Activated CD4-positive, alpha-beta memory T cell treated with anti-CD3 and anti-CD28 coated beads for 36 hours (primary cell): ENCODE results near the gene EFCAB14. TPM values are rescaled to one million over a fixed set of nuclear protein-coding genes. Genes with fewer than 3 reads are reported as not detected.
"Not testable (repeated sequence)": the region's sequence is repeated elsewhere in the genome, so short reads cannot be mapped to it uniquely, and the experiment has no call there.

Source experiments
- CTCF ChIA-PET: fragments of 350-600 bp; sonication (Branson Sonifier 250); formaldehyde crosslinking; loops from one replicate; lab custom pipeline; 2021; ENCODE audit warnings: antibody characterized with exemption, inconsistent platforms; lab: Charles Lee
- POLR2A ChIA-PET: fragments of 350-600 bp; sonication (Branson Sonifier 250); formaldehyde crosslinking; loops from one replicate; lab custom pipeline; 2021; ENCODE audit warnings: antibody characterized with exemption; lab: Charles Lee
- DNase-seq: peaks from one replicate; pipeline ENCODE4 v3.0.0-alpha.2; 2020
- H3K27ac Mint-ChIP-seq: one replicate; pipeline ENCODE4 v1.8.0; 2021; ENCODE audit warnings: mixed read lengths
- H3K27me3 Mint-ChIP-seq: one replicate; pipeline ENCODE4 v1.8.0; 2021; ENCODE audit warnings: mixed read lengths
- H3K36me3 Mint-ChIP-seq: one replicate; pipeline ENCODE4 v1.8.0; 2021; ENCODE audit warnings: mixed read lengths
- H3K4me1 Mint-ChIP-seq: one replicate; pipeline ENCODE4 v1.8.0; 2021; ENCODE audit warnings: low read depth, mixed read lengths
- H3K4me3 Mint-ChIP-seq: one replicate; pipeline ENCODE4 v1.8.0; 2021; ENCODE audit warnings: mild to moderate bottlenecking, mixed read lengths
- H3K9me3 Mint-ChIP-seq: one replicate; pipeline ENCODE4 v1.8.0; 2021; ENCODE audit warnings: mixed read lengths
- intact Hi-C: fragments of 100-400 bp; cut with micrococcal nuclease; formaldehyde crosslinking; loops from one replicate; pipeline ENCODE4 v1.15.1; 2023
- total RNA-seq, 2 experiments: library from RNA; stranded (reverse); gene quantifications; one replicate each; pipeline ENCODE4 v1.2.3, GENCODE V29; 2021

EFCAB14 gene
- total RNA-seq, 2 experiments from 2014 or later = 47.1 to 48.0 TPM

DNA sequence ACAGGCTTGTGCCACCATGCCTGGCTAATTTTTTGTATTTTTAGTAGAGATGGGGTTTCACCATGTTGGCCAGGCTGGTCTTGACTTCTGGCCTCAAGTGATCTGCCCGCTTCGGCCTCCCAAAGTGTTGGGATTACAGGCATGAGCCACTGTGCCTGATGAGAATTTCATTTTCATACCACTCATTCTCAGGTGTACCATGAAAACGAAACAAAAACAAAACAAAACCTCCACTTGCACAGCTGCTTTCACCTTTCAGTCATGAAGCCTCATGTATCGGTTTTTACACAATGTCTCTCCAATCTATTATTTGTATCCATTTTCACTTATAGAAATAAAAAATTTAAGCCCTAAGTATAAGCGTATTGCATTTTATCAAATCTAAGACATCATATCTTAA is 58.8 kb downstream of the EFCAB14 start:
- peaks cover 35% of the 10 kb centered on the region for H3K36me3 Mint-ChIP-seq

DNA sequence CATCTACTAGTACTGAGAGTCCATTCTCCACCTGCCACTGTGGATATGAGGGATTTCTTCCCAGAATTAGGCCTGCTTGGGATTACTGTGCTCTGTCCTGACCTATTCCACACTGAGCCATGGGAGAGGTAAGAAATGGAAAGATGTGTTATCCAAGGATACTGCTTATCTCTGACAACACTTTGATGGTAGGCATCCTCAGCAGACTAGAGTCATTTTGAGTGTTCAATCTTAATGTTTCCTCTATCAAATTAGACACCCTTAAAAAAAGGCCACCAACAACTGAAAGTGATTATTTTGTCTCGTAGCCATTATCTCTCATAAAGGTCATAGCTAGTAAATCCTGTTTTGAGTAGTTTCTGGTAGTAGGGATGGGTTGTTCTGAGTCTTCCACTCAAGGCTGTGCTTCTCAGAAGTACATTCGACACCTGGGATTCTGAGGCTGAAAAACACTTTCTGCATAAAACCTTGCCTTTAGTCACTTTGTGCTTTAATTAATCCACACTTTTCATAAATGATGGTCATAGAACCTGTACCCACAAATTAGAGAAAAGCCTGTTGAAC is 59.5 kb downstream of the EFCAB14 start:
- no peak overlapping the region for H3K4me3 Mint-ChIP-seq
- intact Hi-C loops = no loop called here
- no peaks in the 10 kb centered on the region for H3K27me3 Mint-ChIP-seq
- no peak for DNase-seq
- peaks cover 38% of the 10 kb centered on the region for H3K36me3 Mint-ChIP-seq
- ChIA-PET CTCF (interaction anchor here (1.2 kb wide), 1 partner anchor 16 kb away, joined by 4 read pairs; no protein-coding TSS in a partner anchor), POLR2A (no interaction called here)
- H3K9me3 Mint-ChIP-seq = peaks cover 2% of the 10 kb centered on the region
- peaks cover 23% of the 10 kb centered on the region for H3K4me1 Mint-ChIP-seq
- H3K27ac Mint-ChIP-seq = peak overlapping the region; percentile 28

More for the DNA sequence above, 58.8 kb downstream of the EFCAB14 start:
- H3K27ac Mint-ChIP-seq = peak overlapping the region; percentile 28
- DNase-seq, intact Hi-C loops, H3K4me3 Mint-ChIP-seq, H3K27me3 Mint-ChIP-seq, POLR2A ChIA-PET, H3K9me3 Mint-ChIP-seq: not testable (repeated sequence)
- peaks cover 23% of the 10 kb centered on the region for H3K4me1 Mint-ChIP-seq
- CTCF ChIA-PET = interaction anchor here (0.7 to 1.2 kb wide), 4 partner anchors 15 to 126 kb away, joined by 3 to 7 read pairs (median 4); no protein-coding TSS in a partner anchor

DNA sequence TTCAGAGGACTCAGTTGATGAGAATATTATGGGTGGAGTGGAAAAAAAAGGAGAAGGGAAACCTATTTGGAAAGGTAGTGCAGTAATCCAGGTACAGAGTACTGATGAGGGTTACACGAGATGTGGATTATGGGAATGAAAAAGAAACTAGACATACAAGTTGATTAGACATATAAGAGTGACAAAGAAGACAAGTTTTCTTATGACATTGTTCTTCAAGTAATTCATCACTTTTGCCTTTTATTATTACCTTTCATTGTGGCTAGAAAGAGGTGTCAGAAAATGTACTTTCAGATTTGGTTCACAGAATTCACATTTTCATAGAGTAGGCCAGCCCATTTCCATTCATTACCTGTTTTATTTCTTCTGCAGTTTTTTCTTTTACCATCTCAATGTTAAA is 61.1 kb downstream of the EFCAB14 start:
- ChIA-PET CTCF (no interaction called here), POLR2A (interaction anchor here (1.2 kb wide), 1 partner anchor 9 kb away, joined by 4 read pairs; no protein-coding TSS in a partner anchor)
- Mint-ChIP-seq H3K4me1 (peaks cover 34% of the 10 kb centered on the region), H3K36me3 (peaks cover 37% of the 10 kb centered on the region), H3K9me3 (peaks cover 2% of the 10 kb centered on the region), H3K27me3 (no peaks in the 10 kb centered on the region), H3K4me3 (no peak overlapping the region), H3K27ac (no peak overlapping the region)
- intact Hi-C loops = no loop called here
- no peak for DNase-seq

DNA sequence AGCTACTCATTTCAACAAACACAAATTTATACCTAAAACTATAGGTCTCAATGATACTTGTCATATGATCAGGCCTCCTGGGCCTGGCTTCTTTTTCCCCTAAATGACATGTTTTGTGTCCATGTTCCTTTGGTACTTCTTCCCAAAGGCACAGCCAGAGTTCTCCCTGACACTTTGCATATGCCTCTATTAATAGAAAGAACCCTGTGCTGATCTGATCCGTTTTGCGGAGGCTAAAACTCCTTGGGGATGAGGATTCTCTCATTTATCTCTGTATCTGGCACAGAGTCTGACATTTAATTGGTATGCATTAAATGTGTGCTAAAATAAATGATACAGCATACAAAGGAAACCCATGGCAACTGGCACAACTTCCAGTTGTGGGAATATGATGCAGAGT is 62.3 kb downstream of the EFCAB14 start:
- Mint-ChIP-seq H3K9me3 (peaks cover 3% of the 10 kb centered on the region), H3K4me1 (peaks cover 35% of the 10 kb centered on the region), H3K36me3 (peaks cover 45% of the 10 kb centered on the region), H3K27ac (no peak overlapping the region), H3K27me3 (no peaks in the 10 kb centered on the region), H3K4me3 (no peak overlapping the region)
- no peak for DNase-seq
- ChIA-PET POLR2A (interaction anchor here (1.2 kb wide), 1 partner anchor 11 kb away, joined by 4 read pairs; no protein-coding TSS in a partner anchor), CTCF (no interaction called here)
- intact Hi-C loops = no loop called here

DNA sequence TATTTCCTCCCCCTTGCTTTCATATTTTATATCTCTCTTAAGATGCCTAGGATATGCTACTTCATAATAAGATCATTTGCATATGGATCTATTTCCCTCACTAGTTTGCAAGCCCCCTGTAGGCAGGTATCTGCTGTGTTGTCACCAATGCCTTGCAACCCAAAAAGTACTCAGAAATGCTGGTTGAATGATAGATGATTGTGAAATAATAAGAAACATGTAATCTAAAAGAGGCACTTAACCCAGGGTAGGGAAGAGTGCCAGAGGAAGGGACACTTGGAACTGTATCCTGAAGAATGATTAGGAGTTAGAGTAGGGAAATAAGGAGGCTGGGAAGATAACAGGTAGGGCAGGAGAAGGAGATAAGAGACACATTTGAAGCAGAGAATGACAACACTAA is 63.1 kb downstream of the EFCAB14 start:
- DNase-seq = no peak
- POLR2A ChIA-PET = no interaction called here

DNA sequence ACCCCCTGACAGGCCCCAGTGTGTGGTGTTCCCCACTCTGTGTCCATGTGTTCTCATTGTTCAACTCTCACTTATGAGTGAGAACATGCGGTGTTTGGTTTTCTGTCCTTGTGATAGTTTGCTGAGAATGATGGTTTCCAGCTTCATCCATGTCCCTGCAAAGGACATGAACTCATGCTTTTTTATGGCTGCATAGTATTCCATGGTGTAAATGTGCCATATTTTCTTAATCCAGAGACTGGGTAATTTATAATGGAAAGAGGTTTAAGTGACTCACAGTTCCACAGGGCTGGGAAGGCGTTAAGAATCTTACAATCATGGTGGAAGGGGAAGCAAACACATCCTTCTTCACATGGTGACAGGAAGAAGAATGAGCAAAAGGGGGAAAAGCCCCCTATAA is 64.2 kb downstream of the EFCAB14 start:
- POLR2A ChIA-PET, H3K27me3 Mint-ChIP-seq, H3K4me3 Mint-ChIP-seq, intact Hi-C loops, H3K27ac Mint-ChIP-seq, CTCF ChIA-PET, H3K9me3 Mint-ChIP-seq, DNase-seq: not testable (repeated sequence)
- H3K36me3 Mint-ChIP-seq = peaks cover 56% of the 10 kb centered on the region
- H3K4me1 Mint-ChIP-seq = peaks cover 24% of the 10 kb centered on the region

More for the DNA sequence above, 63.1 kb downstream of the EFCAB14 start:
- Mint-ChIP-seq H3K4me1 (peaks cover 35% of the 10 kb centered on the region), H3K4me3 (no peak overlapping the region), H3K36me3 (peaks cover 45% of the 10 kb centered on the region), H3K9me3 (peaks cover 3% of the 10 kb centered on the region), H3K27me3 (no peaks in the 10 kb centered on the region), H3K27ac (no peak overlapping the region)
- CTCF ChIA-PET = no interaction called here
- intact Hi-C loops = no loop called here

DNA sequence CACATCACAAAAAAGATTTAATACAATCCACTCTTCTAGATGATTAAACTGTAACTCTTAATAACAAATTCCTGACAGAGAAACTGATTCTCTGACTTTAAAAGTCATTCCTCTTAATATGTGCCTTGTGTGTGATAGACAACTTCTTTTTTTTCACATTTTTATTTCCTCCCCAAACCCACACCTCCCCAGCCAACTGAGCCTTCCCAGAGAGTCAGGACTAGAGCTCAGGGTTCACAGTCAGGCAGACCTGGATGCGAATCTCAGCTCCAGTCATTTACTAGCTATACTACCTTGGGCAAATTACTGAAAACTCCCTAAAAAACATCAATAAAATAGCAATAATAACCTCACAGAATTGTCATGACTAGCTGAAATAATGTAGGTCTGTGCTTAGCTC is 64.9 kb downstream of the EFCAB14 start:
- Mint-ChIP-seq H3K36me3 (peaks cover 63% of the 10 kb centered on the region), H3K4me1 (peaks cover 18% of the 10 kb centered on the region), H3K27ac (no peak overlapping the region), H3K4me3 (no peak overlapping the region), H3K27me3 (no peaks in the 10 kb centered on the region), H3K9me3 (peaks cover 3% of the 10 kb centered on the region)
- POLR2A ChIA-PET = interaction anchor here (0.9 kb wide), 1 partner anchor 21 kb away, joined by 3 read pairs; no protein-coding TSS in a partner anchor
- intact Hi-C loops = no loop called here
- CTCF ChIA-PET = no interaction called here
- no peak for DNase-seq

DNA sequence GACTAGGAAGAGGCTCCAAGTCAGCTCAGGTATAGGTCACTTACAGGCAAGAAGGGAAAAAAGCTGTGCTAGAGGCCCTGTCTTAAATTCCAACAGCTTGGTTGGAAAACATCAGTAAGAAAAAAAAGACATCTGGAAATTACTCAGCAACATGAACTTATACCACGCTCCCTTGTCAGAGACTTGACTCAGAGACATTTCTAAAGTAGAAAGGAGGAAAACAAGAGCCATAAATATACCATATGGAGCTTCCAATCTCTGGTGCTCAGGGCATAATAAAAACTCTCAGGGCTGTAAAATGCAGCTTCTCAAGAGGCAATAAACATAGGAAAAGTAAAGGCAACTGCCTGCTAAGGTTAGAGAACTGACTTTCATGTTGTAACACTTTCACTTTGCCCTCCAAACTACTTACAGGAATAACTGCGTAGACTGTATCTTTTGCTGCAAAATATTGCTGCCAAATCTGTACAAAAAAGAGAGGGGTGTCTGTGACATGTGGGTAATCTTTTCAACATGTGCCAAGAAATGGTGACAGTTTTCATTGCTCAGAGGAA is 65.4 kb downstream of the EFCAB14 start:
- Mint-ChIP-seq H3K4me1 (peaks cover 18% of the 10 kb centered on the region), H3K9me3 (peaks cover 3% of the 10 kb centered on the region), H3K36me3 (peaks cover 63% of the 10 kb centered on the region), H3K4me3 (no peak overlapping the region), H3K27me3 (no peaks in the 10 kb centered on the region), H3K27ac (no peak overlapping the region)
- intact Hi-C loops = no loop called here
- ChIA-PET CTCF (interaction anchor here (0.8 kb wide), 1 partner anchor 93 kb away, joined by 3 read pairs; no protein-coding TSS in a partner anchor), POLR2A (interaction anchor here (0.9 kb wide), 1 partner anchor 22 kb away, joined by 3 read pairs; no protein-coding TSS in a partner anchor)
- DNase-seq = no peak

DNA sequence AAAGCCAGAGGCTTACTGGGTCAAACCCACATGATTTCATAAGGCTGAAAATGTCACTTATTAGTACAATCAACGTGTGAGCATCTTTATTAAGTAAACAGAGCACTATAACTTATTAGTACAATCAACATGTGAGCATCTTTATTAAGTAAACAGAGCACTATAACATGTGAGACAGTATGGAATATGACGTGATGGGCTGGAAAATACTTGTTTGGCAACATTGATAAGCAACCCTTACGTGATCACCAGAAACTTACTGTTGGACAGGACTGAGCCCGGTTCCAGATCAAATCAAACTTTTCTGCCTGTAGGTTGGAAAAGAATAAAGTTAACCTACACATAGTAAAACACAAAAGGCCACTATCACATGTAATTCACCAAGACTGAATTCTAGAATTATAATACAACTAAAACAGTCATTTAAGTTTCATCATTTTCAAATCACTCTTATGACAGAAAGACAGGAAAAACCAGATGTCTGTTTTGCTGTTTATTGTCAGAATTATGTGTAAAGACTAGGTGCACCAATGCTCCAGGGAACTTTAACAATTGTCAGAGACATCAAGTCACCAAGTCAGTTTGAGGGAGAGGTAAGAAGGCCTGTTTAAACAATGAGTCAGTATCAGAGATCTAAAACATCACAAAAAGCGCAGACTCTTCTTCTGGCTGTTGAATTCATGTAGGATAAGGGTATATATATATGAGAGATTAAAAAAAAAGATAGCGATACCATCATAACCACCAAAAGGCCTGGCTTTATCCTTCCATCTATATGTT is 66.4 kb downstream of the EFCAB14 start:
- no peak for DNase-seq
- Mint-ChIP-seq H3K9me3 (peaks cover 4% of the 10 kb centered on the region), H3K27ac (no peak overlapping the region), H3K27me3 (no peaks in the 10 kb centered on the region), H3K4me1 (peaks cover 14% of the 10 kb centered on the region), H3K36me3 (peaks cover 57% of the 10 kb centered on the region), H3K4me3 (no peak overlapping the region)
- intact Hi-C loops = no loop called here
- ChIA-PET POLR2A (no interaction called here), CTCF (interaction anchor here (0.6 to 0.8 kb wide), 2 partner anchors 36 to 94 kb away, joined by 3 read pairs; partner anchors contain the start of gene MOB3C)

DNA sequence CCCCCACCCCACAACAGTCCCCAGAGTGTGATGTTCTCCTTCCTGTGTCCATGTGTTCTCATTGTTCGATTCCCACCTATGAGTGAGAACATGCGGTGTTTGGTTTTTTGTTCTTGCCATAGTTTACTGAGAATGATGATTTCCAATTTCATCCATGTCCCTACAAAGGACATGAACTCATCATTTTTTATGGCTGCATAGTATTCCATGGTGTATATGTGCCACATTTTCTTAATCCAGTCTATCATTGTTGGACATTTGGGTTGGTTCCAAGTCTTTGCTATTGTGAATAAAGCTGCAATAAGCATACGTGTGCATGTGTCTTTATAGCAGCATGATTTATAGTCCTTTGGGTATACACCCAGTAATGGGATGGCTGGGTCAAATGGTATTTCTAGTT is 67.8 kb downstream of the EFCAB14 start:
- intact Hi-C loops, H3K4me3 Mint-ChIP-seq, H3K27me3 Mint-ChIP-seq, H3K9me3 Mint-ChIP-seq, H3K27ac Mint-ChIP-seq, POLR2A ChIA-PET, DNase-seq, CTCF ChIA-PET: not testable (repeated sequence)
- Mint-ChIP-seq H3K36me3 (peaks cover 64% of the 10 kb centered on the region), H3K4me1 (peaks cover 24% of the 10 kb centered on the region)

DNA sequence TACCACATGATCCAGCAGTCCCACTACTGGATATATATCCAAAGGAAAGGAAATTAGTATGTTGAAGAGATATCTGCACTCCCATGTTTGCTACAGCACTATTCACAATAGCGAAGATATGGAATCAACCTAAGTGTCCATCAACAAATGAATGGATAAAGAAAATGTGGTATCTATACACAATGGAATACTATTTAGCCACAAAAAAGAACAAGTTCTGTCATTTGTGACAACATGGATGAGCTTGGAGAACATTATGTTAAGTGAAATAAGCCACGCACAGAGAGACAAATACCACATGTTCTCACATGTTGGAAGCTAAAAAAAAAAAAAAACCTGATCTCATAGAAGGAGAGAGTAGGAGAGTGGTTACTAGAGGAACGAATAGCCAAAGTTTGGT is 68.4 kb downstream of the EFCAB14 start:
- Mint-ChIP-seq H3K4me1 (peaks cover 24% of the 10 kb centered on the region), H3K27me3 (no peaks in the 10 kb centered on the region), H3K4me3 (no peak overlapping the region), H3K9me3 (peaks cover 7% of the 10 kb centered on the region), H3K27ac (no peak overlapping the region), H3K36me3 (peaks cover 58% of the 10 kb centered on the region)
- ChIA-PET POLR2A (no interaction called here), CTCF (no interaction called here)
- no peak for DNase-seq
- intact Hi-C loops = no loop called here

DNA sequence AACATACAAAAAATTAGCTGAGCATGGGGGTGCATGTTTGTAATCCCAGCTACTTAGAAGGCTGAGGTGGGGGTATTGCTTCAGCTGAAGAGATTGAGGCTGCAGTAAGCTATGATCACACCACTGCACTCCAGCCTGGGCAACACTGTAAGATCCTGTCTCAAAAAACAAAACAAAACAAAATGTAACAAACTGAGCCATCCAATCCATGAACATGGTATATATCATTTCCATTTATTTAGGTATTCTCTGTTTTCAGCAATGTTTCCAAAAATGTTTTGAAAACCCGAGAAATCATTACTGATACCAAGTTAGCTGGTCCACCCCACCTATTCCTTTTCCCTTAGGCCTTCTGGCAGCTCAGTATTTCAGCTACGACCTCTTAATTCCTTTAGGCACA is 69.2 kb downstream of the EFCAB14 start:
- no peaks in the 10 kb centered on the region for H3K27me3 Mint-ChIP-seq

More for the DNA sequence above, 69.2 kb downstream of the EFCAB14 start:
- Mint-ChIP-seq H3K36me3 (peaks cover 55% of the 10 kb centered on the region), H3K4me3 (no peak overlapping the region), H3K27ac (no peak overlapping the region), H3K9me3 (peaks cover 7% of the 10 kb centered on the region), H3K4me1 (peaks cover 24% of the 10 kb centered on the region)
- intact Hi-C loops = no loop called here
- ChIA-PET CTCF (interaction anchor here (0.6 to 1.3 kb wide), 2 partner anchors 9 to 114 kb away, joined by 3 to 6 read pairs; no protein-coding TSS in a partner anchor), POLR2A (interaction anchor here (1.2 kb wide), 1 partner anchor 46 kb away, joined by 4 read pairs; the partner anchor contains the start of gene MKNK1)
- no peak for DNase-seq
